Esophagus squamous epithelium (tissue), 5 donors: Measurements from ENCODE around the gene KSR2. TPM values are rescaled to one million over a fixed set of nuclear protein-coding genes. Genes with fewer than 3 reads are reported as not detected.

Experiments used
- DNase-seq: peaks from one replicate; lab custom pipeline; 2025; lab: John Stamatoyannopoulos, UW
- H3K27ac ChIP-seq, 4 donors: fragments of 200-600 bp; sonication (generic); one replicate each; pipeline ENCODE4 v1.5.1; 2016 to 2019; ENCODE audit warnings: mild to moderate bottlenecking in 1 of 4
- H3K27me3 ChIP-seq, 4 donors: fragments of 200-600 bp; sonication (generic); 1 replicate in 3 of 4; 2 replicates in 1 of 4; pipeline versions ENCODE4 v1.5.1 to v1.6.0; 2017 to 2021; ENCODE audit warnings: antibody characterized with exemption in 1 of 4
- H3K36me3 ChIP-seq, 3 donors: fragments of 200-600 bp; sonication (generic); one replicate each; pipeline ENCODE4 v1.5.1; 2016 to 2019
- H3K4me1 ChIP-seq, 3 donors: fragments of 200-600 bp; sonication (generic); one replicate each; pipeline ENCODE4 v1.5.1; 2017 to 2019
- H3K4me3 ChIP-seq, 4 donors: fragments of 200-600 bp; sonication (generic); 1 replicate in 3 of 4; 2 replicates in 1 of 4; pipeline ENCODE4 v1.5.1; 2016 to 2019; ENCODE audit warnings: mild to moderate bottlenecking in 2 of 4, moderate library complexity in 1 of 4
- H3K9me3 ChIP-seq, 3 donors: fragments of 200-600 bp; sonication (generic); one replicate each; pipeline ENCODE4 v1.5.1; 2016 to 2019
- POLR2A ChIP-seq, 4 donors: fragments of 450-650 bp; IDR thresholded peaks; one replicate each; pipeline ENCODE4 v1.6.1; 2017; ENCODE audit warnings: antibody characterized with exemption in 4 of 4, mild to moderate bottlenecking in 4 of 4, moderate library complexity in 3 of 4
- WGBS, 2 donors: methylation state at CpG; one replicate each; pipeline ENCODE4 v1.1.5; 2018; 5-methylcytosine and 5-hydroxymethylcytosine counted together
- intact Hi-C: fragments of 100-400 bp; cut with DNase I; formaldehyde crosslinking; loops from one replicate; pipeline ENCODE4 v1.15.0; 2022
- total RNA-seq, 4 donors: library from RNA; depleted of rRNA; stranded (reverse); fragments of >200 nt; gene quantifications; one replicate each; pipeline ENCODE4 v1.1.0, GENCODE V29; 2016
- TF ChIP-seq, protein P1 (sequence below), 6 experiments: fragments of 450-650 bp in 4 of 6; fragments of 200-600 bp in 2 of 6; sonication (generic) in 2 of 6; IDR thresholded peaks; one replicate each; pipeline ENCODE4 v1.5.1; 2016 to 2019; ENCODE audit warnings: antibody characterized with exemption in 6 of 6, mild to moderate bottlenecking in 4 of 6, moderate library complexity in 4 of 6
- donor health status: DM: yes; HTN: yes; CAD: no.

KSR2 gene
- total RNA-seq, 4 donors from 2014 or later, result under 0.01 to 0.13 (median 0.03) TPM

DNA sequence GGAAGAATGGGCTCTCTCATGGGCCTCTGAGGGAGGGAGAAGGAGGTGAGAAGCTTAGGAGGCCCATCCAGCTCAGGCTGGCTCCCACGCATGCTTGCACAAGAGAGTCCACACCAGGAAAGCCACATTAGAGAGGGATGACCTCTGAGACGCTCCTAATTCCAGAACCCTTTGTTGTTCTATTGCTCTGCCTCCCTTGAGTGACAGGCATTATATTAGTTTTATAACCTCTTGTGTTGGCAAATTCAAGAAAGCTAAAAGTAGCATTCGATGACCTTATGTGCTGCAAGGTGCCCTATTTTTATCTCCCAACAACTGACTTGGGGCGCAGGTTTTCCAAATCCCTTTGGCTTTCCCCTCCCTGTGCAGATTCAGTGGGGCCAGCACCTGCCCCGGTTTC lies 190.1 kb downstream of the KSR2 start:
- TF ChIP-seq POLR2A (IDR thresholded peaks at IDR 0.05), result no peak
- TF ChIP-seq, protein P1, sequence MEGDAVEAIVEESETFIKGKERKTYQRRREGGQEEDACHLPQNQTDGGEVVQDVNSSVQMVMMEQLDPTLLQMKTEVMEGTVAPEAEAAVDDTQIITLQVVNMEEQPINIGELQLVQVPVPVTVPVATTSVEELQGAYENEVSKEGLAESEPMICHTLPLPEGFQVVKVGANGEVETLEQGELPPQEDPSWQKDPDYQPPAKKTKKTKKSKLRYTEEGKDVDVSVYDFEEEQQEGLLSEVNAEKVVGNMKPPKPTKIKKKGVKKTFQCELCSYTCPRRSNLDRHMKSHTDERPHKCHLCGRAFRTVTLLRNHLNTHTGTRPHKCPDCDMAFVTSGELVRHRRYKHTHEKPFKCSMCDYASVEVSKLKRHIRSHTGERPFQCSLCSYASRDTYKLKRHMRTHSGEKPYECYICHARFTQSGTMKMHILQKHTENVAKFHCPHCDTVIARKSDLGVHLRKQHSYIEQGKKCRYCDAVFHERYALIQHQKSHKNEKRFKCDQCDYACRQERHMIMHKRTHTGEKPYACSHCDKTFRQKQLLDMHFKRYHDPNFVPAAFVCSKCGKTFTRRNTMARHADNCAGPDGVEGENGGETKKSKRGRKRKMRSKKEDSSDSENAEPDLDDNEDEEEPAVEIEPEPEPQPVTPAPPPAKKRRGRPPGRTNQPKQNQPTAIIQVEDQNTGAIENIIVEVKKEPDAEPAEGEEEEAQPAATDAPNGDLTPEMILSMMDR (IDR thresholded peaks at IDR 0.05), result no peak
- Histone ChIP-seq H3K27ac (no peak overlapping the region), H3K27me3 (peaks cover 0 to 9% (median 0%) of the 10 kb centered on the region in 4 donors), H3K36me3 (no peaks in the 10 kb centered on the region), H3K4me3 (no peak overlapping the region), H3K9me3 (no peaks in the 10 kb centered on the region), H3K4me1 (no peaks in the 10 kb centered on the region)
- 78 to 85% methylated on average over 5 of the region's 5 CpGs for WGBS, 2 donors
- intact Hi-C loops, result no loop called here
- no peak for DNase-seq

DNA sequence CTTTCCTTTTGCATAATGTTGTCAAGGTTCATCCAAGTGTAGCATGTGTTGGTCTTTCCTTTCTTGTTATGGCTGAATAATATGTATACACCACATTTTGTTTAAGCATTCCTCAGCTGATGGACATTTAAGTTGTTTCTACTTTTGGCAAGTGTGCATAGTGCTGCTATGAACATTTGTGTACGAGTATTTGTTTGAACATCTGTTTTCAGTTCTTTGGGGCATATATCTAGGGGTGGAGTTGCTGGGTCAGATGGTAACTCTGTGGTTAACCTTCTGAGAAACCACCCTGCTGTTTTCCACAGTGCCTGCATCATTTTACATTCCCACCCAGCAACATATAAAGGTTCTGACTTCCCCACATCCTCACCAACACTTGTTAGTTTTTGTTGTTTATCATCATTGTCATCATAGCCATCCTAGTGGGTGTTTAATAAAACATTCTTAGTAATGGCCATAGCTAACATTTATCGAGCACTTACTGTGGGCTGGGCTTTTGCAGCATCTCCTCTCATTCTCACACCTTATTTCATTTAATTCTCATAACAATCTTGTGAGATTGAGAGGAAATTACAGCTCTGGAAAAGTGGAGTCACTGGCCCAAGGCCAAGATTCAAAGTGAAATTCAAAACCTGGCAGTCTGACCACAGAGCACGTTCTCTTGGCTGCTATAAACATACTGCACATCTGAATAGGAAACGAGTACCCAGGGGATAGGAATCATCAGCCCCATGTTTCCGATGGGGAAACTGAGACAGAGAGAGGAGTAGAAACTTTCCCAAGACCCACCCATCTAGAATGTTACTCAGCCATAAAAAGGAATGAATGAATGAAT lies 193.6 kb downstream of the KSR2 start:
- TF ChIP-seq, protein P1 (IDR thresholded peaks at IDR 0.05), result no peak
- no peak for TF ChIP-seq POLR2A (IDR thresholded peaks at IDR 0.05)
- DNase-seq, result no peak
- Histone ChIP-seq H3K27me3 (peaks cover 0 to 20% (median 0%) of the 10 kb centered on the region in 4 donors), H3K4me3 (no peak overlapping the region), H3K27ac (no peak overlapping the region), H3K36me3 (no peaks in the 10 kb centered on the region), H3K4me1 (no peaks in the 10 kb centered on the region), H3K9me3 (no peaks in the 10 kb centered on the region)
- 43 to 50% methylated on average over 5 of the region's 5 CpGs for WGBS, 2 donors
- intact Hi-C loops, result no loop called here

DNA sequence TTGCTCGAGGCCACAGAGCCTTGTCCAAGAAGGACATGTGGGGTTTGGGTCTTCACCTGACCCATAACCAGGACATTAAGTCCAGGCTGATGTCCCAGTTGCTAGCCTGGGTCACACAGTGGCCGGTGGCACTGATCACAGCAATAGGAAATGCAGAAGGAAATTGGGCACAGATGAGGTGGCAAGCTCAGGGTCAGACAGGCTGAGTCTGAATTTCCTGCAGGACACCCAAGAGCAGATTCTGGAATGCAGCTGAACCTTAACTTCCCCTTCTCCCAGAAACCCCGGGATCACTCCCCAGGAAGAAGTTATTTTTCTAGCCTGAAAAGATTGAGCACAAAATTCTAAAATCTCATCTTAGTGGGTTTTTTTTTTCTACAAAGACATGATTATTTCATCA lies 199.9 kb downstream of the KSR2 start:
- H3K9me3 ChIP-seq, result peaks cover 0 to 14% (median 0%) of the 10 kb centered on the region in 3 donors
- intact Hi-C loops, result no loop called here

DNA sequence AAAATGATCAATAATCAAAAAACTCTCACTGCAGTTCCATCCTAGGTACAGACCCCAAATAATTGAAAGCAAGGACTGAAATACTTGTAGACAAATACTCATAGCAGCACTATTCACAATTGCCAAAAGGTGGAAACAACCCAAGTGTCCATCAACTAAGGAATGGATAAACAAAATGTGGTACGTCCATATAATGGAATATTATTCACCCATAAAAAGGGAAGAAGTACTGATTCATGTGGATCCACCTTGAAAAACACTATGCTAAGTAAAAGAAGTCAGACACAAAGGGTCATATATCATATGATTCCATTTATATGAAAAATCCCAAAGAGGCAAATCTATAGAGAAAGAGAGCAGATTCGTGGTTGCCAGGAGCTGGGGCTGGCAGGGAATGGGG lies 202.8 kb downstream of the KSR2 start:
- intact Hi-C loops, result no loop called here
- Histone ChIP-seq H3K27ac (no peak overlapping the region), H3K9me3 (peaks cover 0 to 14% (median 0%) of the 10 kb centered on the region in 3 donors), H3K4me3 (no peak overlapping the region), H3K4me1 (no peaks in the 10 kb centered on the region), H3K36me3 (no peaks in the 10 kb centered on the region), H3K27me3 (peaks cover 0 to 18% (median 0%) of the 10 kb centered on the region in 4 donors)
- no peak for DNase-seq
- TF ChIP-seq, protein P1 (IDR thresholded peaks at IDR 0.05), result no peak
- no peak for TF ChIP-seq POLR2A (IDR thresholded peaks at IDR 0.05)
- WGBS, 2 donors, result 23 to 86% methylated on average over 2 of the region's 2 CpGs

More for the DNA sequence above, 199.9 kb downstream of the KSR2 start:
- Histone ChIP-seq H3K4me3 (no peak overlapping the region), H3K4me1 (no peaks in the 10 kb centered on the region), H3K27ac (no peak overlapping the region), H3K27me3 (peaks cover 0 to 24% (median 0%) of the 10 kb centered on the region in 4 donors), H3K36me3 (no peaks in the 10 kb centered on the region)
- no peak for TF ChIP-seq POLR2A (IDR thresholded peaks at IDR 0.05)
- TF ChIP-seq, protein P1 (IDR thresholded peaks at IDR 0.05), result no peak
- WGBS, 2 donors, result 49 to 57% methylated on average over 3 of the region's 3 CpGs
- no peak for DNase-seq

DNA sequence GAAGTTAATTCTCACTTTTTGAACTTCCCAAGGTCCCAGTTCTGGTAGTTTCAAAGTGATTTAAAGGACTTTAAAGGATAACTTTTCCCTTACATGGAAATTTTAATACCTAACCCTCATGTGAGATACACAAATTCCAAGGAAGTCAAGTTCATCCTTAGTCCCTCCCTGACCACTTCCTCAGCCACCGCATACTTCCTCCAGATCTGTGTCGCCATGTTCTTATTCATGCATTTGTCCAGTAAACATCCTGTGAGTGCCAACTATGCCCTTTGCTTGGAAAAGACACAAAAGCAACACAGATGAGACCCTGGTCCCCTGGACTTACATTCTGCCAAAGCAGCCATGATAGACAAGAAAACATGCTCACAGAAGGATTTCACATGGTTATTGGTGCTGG lies 206.6 kb downstream of the KSR2 start:
- no peak for TF ChIP-seq POLR2A (IDR thresholded peaks at IDR 0.05)
- TF ChIP-seq, protein P1 (IDR thresholded peaks at IDR 0.05), result no peak
- intact Hi-C loops, result no loop called here
- H3K36me3 ChIP-seq, result no peaks in the 10 kb centered on the region
- no peak overlapping the region for H3K27ac ChIP-seq
- DNase-seq, result no peak
- no peaks in the 10 kb centered on the region for H3K4me1 ChIP-seq
- WGBS, 2 donors, result 67 to 75% methylated on average over 2 of the region's 2 CpGs
- peaks cover 0 to 14% (median 0%) of the 10 kb centered on the region in 3 donors for H3K9me3 ChIP-seq
- no peak overlapping the region for H3K4me3 ChIP-seq
- peaks cover 0 to 5% (median 0%) of the 10 kb centered on the region in 4 donors for H3K27me3 ChIP-seq
